ENCODE measurements around the gene FOXL3.

Gene FOXL3

DNA sequence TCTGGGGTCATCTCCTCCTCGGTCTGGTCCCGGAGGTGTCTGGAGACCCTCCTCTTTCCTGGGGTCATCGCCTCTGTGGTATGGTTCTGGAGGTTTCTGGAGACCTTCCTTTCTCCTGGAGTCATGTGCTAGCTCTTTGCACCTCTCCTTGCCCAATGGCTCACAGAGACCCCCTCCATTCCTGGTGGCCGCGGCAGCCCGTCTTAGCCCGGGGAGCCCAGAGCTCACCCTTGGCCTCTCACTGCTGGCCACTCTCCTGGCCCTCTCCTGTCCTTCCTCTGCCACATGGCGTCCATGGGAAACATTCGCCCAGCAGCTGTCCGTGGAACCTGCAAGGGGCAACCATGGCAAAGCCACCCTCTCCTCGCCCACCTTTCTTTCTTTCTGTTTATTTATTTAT, 20.2 kb upstream of the FOXL3 start:
- DNase-seq = no peak

DNA sequence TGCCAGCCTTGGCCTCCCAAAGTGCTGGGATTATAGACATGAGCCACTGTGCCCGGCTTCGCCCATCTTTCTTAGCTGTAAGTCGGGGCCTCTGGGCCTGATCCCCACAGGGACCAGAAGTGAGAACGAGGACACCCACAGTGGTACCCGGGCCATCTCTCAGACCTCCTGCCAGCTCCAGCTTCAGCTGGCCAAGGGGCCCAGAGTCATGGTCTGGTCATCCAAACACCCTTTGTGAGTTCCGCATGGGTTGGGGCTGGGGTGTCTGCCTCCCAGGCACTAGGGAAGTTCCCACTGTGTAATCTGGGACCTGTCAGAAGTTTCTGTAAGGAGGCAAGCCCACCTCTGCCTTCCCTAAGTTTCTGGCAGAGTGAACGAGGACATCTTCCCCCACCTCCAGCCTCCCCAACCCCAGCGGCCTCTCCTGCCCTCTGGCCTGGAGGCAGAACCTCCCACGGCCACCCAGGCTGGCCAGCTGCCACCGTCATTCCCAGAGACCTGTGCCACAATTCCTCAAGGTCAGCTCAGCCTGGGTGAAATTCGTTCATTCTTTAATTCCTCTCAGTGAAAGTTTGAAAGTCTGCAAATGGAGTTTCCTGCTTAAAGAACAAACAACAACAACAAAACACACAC, 19.5 kb upstream of the FOXL3 start:
- no peak for DNase-seq

DNA sequence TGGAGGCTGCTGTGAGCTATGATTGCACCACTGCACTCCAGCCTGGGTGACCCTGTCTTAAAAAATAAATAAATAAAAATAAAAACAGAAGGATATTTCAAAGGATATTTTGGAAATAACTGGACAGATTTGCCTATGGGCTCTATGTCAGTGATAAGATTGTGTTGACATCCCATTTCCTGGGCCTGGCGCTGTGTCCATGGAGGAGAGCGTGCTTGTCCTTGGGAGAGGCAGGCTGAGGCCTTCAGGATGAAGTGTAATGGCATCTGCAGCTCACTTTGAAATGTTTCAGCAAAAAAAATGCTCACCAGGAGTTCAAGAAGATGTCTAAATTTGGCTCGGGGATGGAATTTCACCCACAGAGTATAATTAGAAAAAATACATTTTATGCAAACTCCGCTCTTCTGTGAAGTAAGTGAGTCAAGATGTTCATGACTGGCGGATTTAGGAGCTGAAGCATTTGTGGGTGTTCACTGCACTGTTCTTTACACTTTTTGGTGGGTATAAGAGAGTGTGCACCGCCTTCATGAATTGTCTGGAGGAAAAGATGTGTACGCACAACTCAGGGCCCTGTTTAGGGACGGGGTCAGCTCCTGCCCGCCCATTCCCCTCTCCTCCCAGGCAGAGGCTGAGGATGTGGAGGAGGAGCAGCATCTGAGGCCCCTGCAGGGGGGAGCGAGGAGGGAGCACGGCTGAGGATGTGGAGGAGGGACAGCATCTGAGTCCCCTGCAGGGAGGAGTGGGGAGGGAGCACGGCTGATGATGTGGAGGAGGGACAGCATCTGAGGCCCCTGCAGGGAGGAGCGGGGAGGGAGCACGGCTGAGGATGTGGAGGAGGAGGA, 18.5 kb upstream of the FOXL3 start:
- DNase-seq = no peak

- DNase-seq = no peak
Observed at GRCh38 chr7:272108-272615, 17.8 kb upstream of the FOXL3 start.

DNA sequence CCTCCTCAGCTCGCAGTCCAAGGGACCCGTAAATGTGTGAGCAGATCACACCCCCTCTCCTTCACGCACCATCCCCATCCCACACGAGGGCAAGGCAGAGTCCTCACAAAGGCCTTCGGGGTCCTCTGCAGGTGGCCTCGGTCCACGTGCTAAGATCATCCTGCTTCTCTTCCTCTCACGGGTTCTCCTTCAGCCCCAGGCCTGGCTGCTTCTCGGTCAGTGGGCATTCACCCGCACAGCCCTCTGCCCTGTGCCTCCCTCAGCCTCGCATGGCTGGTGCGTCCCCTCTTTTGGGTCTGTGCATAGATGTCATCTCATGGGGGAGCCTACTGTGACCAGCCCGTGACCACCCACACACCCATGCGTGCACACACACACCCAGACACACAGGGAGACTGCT, 17.3 kb upstream of the FOXL3 start:
- no peak for DNase-seq

DNA sequence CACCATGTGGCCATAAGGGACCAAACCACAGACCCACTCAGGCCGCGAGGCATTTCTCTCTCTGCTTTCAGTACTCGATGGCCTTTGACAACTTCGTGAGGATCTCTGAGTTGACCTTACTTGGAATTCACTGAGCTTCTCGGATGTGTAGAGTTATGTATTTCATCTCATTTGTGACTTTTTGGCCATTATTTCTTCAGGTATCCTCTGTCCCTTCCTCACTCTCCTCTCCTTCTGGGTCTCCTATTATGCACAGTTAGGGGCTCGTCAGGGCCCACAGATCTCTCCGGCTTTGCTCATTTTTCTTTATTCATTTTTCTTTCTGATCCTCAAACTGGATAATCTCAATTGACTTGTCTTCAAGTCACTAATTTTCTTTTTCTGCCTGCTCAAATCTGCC, 16.6 kb upstream of the FOXL3 start:
- no peak for DNase-seq

DNA sequence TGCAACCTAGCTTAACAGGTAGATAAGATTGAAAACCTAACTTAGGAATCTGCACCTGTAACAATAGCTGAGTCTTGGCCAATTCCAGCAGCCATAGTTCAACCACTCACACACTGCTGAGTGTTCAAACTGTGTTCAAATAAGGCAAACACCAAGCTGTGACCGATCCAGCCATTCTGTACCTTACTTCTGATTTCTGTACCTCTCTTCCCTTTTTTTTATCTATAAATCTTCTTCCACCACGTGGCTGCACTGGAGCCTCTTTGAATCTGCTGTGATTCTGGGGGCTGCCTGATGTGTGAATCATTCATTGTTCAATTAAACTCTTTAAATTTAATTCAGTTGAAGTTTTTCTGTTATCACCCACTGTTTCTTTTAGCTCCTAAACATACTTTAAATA, 15.7 kb upstream of the FOXL3 start:
- no peak for DNase-seq

DNA sequence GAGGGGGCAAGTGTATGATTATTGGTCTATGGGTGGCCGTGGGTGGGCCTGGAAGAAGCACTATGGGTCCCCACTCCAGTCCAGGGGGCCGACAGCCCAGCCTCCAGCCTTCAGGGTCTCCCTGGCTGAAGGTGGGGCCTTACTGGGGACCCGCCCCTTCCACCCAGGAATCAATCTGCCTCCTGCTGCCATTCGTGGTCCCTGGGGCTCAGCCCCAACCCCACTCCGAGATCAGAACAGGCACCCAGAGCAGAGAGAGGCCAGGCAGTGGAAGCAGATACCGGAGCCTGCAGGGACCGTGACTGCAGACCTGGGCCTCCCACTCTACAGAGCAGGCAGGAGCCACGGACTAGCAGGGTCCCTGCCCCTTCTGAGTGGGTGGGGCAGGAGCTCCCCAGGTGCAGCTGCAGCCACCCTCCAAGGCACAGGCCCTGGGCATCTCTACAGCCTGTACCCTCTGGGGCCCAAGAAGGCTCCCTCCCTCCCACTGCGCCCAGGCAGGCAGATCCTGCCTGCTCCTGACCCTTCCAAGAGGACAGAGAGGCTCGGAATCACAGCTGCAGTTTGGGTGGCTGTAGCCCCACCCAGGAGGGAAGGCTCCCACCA, 13.6 kb upstream of the FOXL3 start:
- no peak for DNase-seq

DNA sequence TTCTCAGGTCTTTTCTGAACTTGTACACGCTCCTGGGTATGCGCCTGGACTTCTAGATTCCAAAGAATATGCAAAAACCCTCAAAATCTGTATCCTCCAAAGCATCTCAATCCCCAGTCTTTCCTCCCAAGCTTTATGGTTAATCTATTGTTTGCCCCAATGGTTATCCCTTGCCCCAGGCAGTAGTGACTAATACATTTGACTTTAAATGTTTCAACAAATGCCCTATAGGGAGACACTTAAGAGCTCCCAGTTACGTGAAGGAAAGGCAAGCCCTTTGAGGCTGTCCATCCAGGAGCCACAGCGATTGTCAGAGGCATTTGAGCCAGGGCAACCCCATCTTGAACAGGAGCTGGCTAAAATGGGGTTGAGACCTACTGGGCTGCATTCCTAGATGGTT, 12.7 kb upstream of the FOXL3 start:
- DNase-seq = no peak

DNA sequence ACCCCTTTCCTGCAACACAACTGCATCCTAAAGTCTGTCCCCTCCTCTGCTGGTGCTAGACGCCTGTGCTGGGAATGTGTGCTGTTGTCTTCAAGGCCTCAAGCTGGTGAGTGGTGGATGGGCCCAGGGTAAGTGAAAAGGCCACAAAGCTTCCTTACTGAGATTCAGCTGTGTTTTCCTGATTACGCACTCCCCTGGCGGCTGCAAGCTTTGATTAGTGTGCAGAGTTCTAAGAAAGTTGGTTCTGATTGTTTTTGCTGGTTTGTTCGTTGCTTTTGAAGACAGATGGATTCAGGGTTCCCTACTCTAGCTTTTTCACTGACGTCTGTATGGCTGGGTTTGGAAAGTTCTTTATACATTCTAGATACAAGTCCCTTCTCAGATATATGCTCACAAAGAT, 11.9 kb upstream of the FOXL3 start:
- DNase-seq = no peak

- DNase-seq = no peak
Observed at GRCh38 chr7:279821-280220, 10.1 kb upstream of the FOXL3 start.

- no peak for DNase-seq
Observed at GRCh38 chr7:280461-280860, 9.5 kb upstream of the FOXL3 start.

GRCh38 chr7:281637-282036, 8.3 kb upstream of the FOXL3 start:
- DNase-seq = no peak

DNA sequence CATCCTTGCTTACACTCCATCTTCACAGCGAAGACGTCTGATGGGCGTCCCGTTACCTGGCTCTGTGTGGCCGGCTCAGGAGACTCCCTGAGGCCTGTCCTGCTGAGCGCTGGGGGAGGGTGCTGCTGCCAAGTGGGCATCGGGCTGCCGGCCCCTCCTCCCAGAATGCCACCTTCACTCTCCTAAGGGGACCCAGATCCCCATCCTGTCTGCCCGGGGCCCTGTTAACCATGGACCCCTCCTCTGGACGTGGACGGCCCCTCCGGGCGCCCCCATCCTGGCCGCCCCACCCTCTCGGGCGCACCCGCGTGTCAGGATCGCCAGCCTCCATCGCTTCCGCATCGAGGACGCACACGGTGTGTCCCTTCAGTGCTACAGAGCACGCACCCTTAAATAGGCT, 7.3 kb upstream of the FOXL3 start:
- no peak for DNase-seq

DNA sequence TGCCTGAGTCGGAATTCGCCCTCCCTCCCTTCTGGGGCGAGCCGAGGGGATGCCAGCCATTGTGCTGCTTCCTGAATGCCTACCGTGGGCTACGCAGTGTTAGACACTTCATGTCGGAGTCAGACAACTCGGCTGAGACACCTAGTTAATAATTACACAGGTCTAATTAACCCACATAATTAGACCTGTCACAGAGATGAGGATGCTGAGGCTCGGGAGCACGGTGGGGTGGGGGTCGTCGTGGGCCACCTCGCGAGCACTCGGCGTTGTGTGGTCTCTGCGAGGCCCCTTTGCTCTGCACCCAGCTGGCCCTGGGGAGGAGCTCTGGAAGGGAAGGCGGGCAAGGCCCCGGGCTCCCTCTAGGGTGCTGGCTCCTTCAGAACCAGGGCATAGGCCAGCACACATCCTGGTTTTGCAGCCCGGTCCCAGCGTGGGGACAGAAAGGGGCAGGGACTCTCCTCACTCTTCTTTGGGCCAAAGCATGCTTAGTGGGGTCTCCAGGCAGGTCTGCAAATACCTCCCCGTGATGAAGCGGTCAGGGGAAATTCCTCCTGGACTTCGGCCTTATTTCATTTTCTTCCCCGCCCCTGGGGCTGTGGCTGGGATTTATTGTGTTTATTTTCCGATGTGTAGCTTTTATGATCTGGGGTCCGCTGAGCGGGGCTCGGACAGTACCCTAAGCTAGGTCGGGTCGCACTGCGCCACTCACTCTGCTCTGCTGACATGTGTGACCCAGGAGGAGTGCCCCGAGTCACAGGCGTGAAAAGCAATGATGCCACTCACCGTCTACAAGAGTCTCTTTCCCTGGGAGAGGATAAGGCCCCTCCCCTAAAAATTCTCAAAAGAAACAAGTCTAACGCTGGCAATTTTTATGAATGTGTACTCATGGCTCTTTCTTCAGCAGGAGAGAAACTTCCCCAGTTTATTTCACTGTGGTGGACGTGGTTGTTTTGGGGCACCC, 4.9 kb upstream of the FOXL3 start:
- DNase-seq = no peak

GRCh38 chr7:285731-286130, 4.2 kb upstream of the FOXL3 start:
- no peak for DNase-seq

DNA sequence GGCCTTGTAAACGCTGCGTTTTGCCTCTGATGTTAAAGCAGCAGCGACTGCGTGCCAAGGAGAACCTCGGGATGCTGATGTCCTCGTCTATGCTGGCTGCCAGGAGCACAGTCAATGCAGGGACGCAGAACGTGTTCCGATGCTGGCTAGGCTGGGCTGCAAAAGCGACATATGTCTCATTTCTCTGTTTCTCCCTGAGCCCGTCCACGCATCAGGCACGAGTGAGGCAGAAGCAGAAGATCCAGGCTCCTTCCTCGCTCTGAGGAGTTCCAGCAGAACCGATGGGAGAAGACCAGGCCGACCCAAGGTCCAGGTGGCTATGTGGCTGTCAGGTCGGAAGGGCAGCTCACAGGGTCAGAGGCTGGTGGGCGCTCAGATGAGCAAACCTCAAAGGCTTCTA, 3.7 kb upstream of the FOXL3 start:
- no peak for DNase-seq

- no peak for DNase-seq
Observed at GRCh38 chr7:288671-289101, 1.3 kb upstream of the FOXL3 start.

DNA sequence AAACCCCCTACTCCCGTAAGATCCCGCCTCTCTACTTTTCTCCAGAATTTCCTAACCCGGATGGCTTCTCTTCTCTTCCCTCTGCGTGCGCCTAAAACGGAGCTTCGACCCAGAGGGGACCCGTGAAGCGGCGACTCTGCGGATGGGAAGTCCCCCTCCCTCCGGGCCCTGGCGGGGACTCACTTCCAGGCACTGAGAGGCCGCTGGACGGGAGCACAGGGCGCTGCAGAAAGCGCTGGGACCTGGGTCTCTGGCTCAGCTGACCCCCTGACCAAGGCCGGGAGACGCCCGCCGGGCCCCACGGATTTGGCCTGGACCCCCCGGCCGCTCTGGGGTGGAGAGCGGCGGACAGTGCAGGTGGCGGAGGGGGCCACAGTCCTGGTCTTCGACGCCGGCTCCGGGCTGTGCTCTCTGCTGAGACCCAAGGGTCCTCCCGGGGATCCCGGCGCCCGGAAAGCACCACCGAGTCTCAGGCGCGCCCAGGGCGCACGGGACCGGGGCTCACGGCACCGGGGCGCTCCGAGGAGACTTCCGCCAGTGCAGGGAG, 688 bp upstream of the FOXL3 start:
- no peak for DNase-seq

GRCh38 chr7:290554-291372, 793 bp downstream of the FOXL3 start:
- DNase-seq = no peak

DNA sequence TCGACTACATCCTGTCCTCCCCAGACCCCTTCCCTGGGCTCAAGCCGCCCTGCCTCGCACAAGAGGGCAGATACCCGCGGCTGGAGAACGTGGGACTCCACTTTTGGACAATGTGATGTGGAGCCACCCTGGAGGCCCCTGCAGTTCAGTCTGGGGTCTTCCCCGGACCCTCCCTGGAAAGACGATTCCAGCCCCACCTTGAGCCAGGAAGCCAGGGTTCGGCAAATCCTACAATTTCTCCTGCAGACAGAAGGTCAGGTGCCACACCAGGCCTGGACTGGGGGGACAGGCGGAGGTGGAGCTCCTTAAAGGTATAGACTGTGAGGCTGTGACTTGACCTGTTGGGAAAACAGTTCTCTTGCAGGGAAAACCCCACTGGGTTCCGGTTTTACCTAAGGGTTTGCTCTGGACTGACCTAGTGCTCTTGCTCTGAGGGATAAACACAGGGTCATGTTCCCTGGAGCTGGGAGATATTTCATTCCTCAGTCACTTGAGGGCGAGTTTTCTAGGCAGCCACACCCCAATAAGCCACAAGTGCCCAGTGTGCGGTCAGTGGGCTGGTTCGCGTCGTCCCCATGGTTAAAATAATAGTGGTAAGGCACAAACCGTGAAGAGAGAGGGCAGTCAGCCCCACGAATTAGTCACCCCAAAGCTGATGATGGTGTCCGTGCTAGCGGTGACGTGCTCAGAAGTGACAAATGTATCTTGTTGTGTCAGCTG, 1.6 kb downstream of the FOXL3 start:
- no peak for DNase-seq

Measured in effector CD8-positive, alpha-beta T cell (primary cell).